ENCODE results near the gene NCKAP5.
A peak's percentile ranks its signal among the peaks of the same experiment; 100 is the strongest.

NCKAP5 gene

DNA sequence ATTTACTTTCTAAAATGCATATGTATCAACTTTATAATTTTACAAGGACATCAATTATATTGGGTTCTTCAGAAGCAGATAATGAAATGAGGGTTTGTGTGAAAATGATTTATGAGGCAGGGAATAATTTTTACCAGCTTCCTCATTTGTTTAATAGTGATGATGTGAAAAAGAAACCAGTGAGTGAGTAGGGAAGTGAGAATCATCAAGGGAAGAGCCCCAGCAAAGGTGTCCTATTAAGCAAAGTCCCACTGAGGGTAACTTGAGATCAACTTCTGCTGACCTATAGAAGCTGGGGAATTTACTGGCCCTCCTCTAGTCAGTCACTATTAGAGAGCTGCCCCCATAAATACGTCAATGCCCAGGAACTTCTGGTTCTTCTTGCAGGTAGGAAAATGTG is 631.5 kb downstream of the NCKAP5 start:
- no CpG with 5 or more reads among the region's 1 CpG for WGBS (ENCODE audit: extremely low coverage, insufficient coverage, insufficient read length)
- Histone ChIP-seq H3K36me3 (ENCODE audit: control insufficient read depth in 1 of 2, insufficient read depth in 2 of 2, low read length in 2 of 2) (no peaks in the 10 kb centered on the region), H2AFZ (ENCODE audit: insufficient read depth, low read length, poor library complexity) (no peak overlapping the region), H4K12ac (ENCODE audit: low read depth, low read length) (no peak overlapping the region), H3K79me1 (ENCODE audit: low read length) (no peaks in the 10 kb centered on the region), H3K4me3 (ENCODE audit: low read depth, low read length) (no peak overlapping the region), H3K4me2 (ENCODE audit: low read length) (no peak overlapping the region), H3K23ac (ENCODE audit: low read length) (no peak overlapping the region), H2AK5ac (ENCODE audit: low read length) (no peak overlapping the region), H4K91ac (ENCODE audit: low read depth, low read length) (no peak overlapping the region), H3K9ac (ENCODE audit: low read length) (no peak overlapping the region), H3K9me3 (ENCODE audit: insufficient read depth, low read depth, low read length) (peaks cover 3% of the 10 kb centered on the region), H2BK120ac (ENCODE audit: insufficient read depth, low read length, poor library complexity) (no peak overlapping the region), H4K8ac (ENCODE audit: low read depth, low read length) (no peak overlapping the region), H3K79me2 (ENCODE audit: control insufficient read depth, insufficient read depth, low read length, poor library complexity) (no peaks in the 10 kb centered on the region), H3K27ac (ENCODE audit: low read depth, low read length) (no peak overlapping the region), H2BK5ac (ENCODE audit: low read depth, low read length, poor library complexity) (no peak overlapping the region), H3K4ac (ENCODE audit: low read depth, low read length) (no peak overlapping the region), H3K27me3 (ENCODE audit: insufficient read depth, low read length) (no peaks in the 10 kb centered on the region), H3K14ac (ENCODE audit: low read length) (no peak overlapping the region), H2BK12ac (ENCODE audit: low read length) (no peak overlapping the region), H3K4me1 (ENCODE audit: control insufficient read depth in 1 of 2, insufficient read depth in 2 of 2, low read length in 2 of 2) (no peaks in the 10 kb centered on the region), H3K18ac (ENCODE audit: low read length) (no peak overlapping the region)
- DNase-seq: no peak

DNA sequence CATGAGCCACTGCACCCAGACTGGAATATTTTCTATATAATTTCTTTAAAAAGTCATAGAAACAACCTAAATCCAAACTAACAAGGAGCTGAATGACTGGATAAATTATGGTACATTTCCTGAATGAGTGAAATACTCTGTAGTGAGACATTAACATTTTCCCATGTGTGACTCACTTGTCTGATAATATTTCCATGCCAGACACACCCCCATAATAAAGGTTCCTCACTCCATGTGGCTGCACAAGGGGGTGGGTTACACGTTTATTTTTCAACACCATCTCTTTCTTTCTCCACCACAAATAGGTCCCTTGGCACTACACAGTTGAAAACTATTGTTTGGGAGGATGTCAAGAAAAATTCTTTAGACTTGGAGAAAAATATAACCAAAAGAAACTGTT is 632.0 kb downstream of the NCKAP5 start:
- Histone ChIP-seq H3K4ac (ENCODE audit: low read depth, low read length) (no peak overlapping the region), H3K23ac (ENCODE audit: low read length) (no peak overlapping the region), H2BK5ac (ENCODE audit: low read depth, low read length, poor library complexity) (no peak overlapping the region), H3K4me1 (ENCODE audit: control insufficient read depth in 1 of 2, insufficient read depth in 2 of 2, low read length in 2 of 2) (no peaks in the 10 kb centered on the region), H3K9me3 (ENCODE audit: insufficient read depth, low read depth, low read length) (peaks cover 3% of the 10 kb centered on the region), H2AFZ (ENCODE audit: insufficient read depth, low read length, poor library complexity) (no peak overlapping the region), H2AK5ac (ENCODE audit: low read length) (no peak overlapping the region), H3K18ac (ENCODE audit: low read length) (no peak overlapping the region), H3K4me2 (ENCODE audit: low read length) (no peak overlapping the region), H3K79me1 (ENCODE audit: low read length) (no peaks in the 10 kb centered on the region), H3K4me3 (ENCODE audit: low read depth, low read length) (no peak overlapping the region), H3K9ac (ENCODE audit: low read length) (no peak overlapping the region), H2BK120ac (ENCODE audit: insufficient read depth, low read length, poor library complexity) (no peak overlapping the region), H4K12ac (ENCODE audit: low read depth, low read length) (no peak overlapping the region), H3K79me2 (ENCODE audit: control insufficient read depth, insufficient read depth, low read length, poor library complexity) (no peaks in the 10 kb centered on the region), H2BK12ac (ENCODE audit: low read length) (no peak overlapping the region), H4K8ac (ENCODE audit: low read depth, low read length) (no peak overlapping the region), H4K91ac (ENCODE audit: low read depth, low read length) (no peak overlapping the region), H3K36me3 (ENCODE audit: control insufficient read depth in 1 of 2, insufficient read depth in 2 of 2, low read length in 2 of 2) (no peaks in the 10 kb centered on the region), H3K14ac (ENCODE audit: low read length) (no peak overlapping the region), H3K27ac (ENCODE audit: low read depth, low read length) (no peak overlapping the region), H3K27me3 (ENCODE audit: insufficient read depth, low read length) (no peaks in the 10 kb centered on the region)
- WGBS (ENCODE audit: extremely low coverage, insufficient coverage, insufficient read length): no CpG with 5 or more reads among the region's 1 CpG
- no peak for DNase-seq

DNA sequence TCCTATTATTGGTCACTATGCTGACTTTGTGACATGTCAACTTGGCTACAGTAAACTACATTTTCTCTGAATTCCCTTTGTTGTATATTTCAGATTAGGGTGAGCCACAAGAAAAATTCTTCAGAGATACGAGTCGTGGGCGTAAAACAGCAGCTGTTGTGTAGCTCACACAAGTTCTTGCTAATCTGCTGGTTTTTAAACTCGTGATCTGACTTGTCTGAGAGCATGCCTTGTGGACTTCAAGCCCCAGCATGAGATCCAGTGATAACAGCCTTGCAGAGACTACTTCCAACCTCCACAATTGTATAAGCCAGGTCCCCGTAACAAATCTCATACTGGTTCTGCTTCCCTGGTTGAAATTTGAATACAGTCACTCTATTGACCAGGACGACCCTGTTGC is 638.5 kb downstream of the NCKAP5 start:
- no peak overlapping the region for H3K27ac ChIP-seq (ENCODE audit: low read depth, low read length)
- no peak overlapping the region for H3K18ac ChIP-seq (ENCODE audit: low read length)
- no CpG with 5 or more reads among the region's 6 CpGs for WGBS (ENCODE audit: extremely low coverage, insufficient coverage, insufficient read length)
- no peak overlapping the region for H2AFZ ChIP-seq (ENCODE audit: insufficient read depth, low read length, poor library complexity)
- H4K91ac ChIP-seq (ENCODE audit: low read depth, low read length): no peak overlapping the region
- no peak overlapping the region for H3K4ac ChIP-seq (ENCODE audit: low read depth, low read length)
- H4K8ac ChIP-seq (ENCODE audit: low read depth, low read length): no peak overlapping the region
- no peaks in the 10 kb centered on the region for H3K79me2 ChIP-seq (ENCODE audit: control insufficient read depth, insufficient read depth, low read length, poor library complexity)
- no peak overlapping the region for H3K9ac ChIP-seq (ENCODE audit: low read length)
- H3K4me2 ChIP-seq (ENCODE audit: low read length): no peak overlapping the region
- H3K4me3 ChIP-seq (ENCODE audit: low read depth, low read length): no peak overlapping the region
- peak in 1 of 2 donors; percentile 12 for DNase-seq
- H3K9me3 ChIP-seq (ENCODE audit: insufficient read depth, low read depth, low read length): no peaks in the 10 kb centered on the region
- H4K12ac ChIP-seq (ENCODE audit: low read depth, low read length): no peak overlapping the region
- H3K36me3 ChIP-seq (ENCODE audit: control insufficient read depth in 1 of 2, insufficient read depth in 2 of 2, low read length in 2 of 2): no peaks in the 10 kb centered on the region
- H2BK5ac ChIP-seq (ENCODE audit: low read depth, low read length, poor library complexity): no peak overlapping the region
- no peaks in the 10 kb centered on the region for H3K27me3 ChIP-seq (ENCODE audit: insufficient read depth, low read length)
- H3K4me1 ChIP-seq (ENCODE audit: control insufficient read depth in 1 of 2, insufficient read depth in 2 of 2, low read length in 2 of 2): no peaks in the 10 kb centered on the region
- H2BK12ac ChIP-seq (ENCODE audit: low read length): no peak overlapping the region
- H3K23ac ChIP-seq (ENCODE audit: low read length): no peak overlapping the region
- no peak overlapping the region for H2BK120ac ChIP-seq (ENCODE audit: insufficient read depth, low read length, poor library complexity)
- H3K14ac ChIP-seq (ENCODE audit: low read length): no peak overlapping the region
- no peak overlapping the region for H2AK5ac ChIP-seq (ENCODE audit: low read length)
- H3K79me1 ChIP-seq (ENCODE audit: low read length): no peaks in the 10 kb centered on the region

DNA sequence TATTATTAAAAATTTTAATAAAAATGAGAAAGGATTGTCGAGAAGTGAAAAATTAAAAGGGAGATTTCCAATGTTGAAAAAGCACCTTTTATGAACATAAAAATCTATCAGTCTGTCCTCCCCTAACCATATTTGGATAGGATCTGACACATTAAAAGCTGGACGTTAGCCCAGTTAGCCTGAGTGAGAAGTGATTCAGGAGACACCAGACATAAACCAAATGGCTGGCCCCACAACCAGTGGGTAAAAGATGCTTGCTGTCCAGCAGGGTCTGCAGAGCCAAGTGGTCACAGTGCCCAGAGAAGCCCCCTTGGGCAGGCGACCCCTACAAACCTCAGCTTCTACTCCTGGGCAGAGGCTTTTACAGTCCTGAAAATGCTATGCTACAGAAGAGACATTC is 644.5 kb downstream of the NCKAP5 start:
- H2BK120ac ChIP-seq (ENCODE audit: insufficient read depth, low read length, poor library complexity): no peak overlapping the region
- no peak overlapping the region for H4K91ac ChIP-seq (ENCODE audit: low read depth, low read length)
- H3K36me3 ChIP-seq (ENCODE audit: control insufficient read depth in 1 of 2, insufficient read depth in 2 of 2, low read length in 2 of 2): no peaks in the 10 kb centered on the region
- no peaks in the 10 kb centered on the region for H3K79me1 ChIP-seq (ENCODE audit: low read length)
- H4K12ac ChIP-seq (ENCODE audit: low read depth, low read length): no peak overlapping the region
- H3K4me2 ChIP-seq (ENCODE audit: low read length): no peak overlapping the region
- no peak overlapping the region for H2AFZ ChIP-seq (ENCODE audit: insufficient read depth, low read length, poor library complexity)
- no peak overlapping the region for H3K4ac ChIP-seq (ENCODE audit: low read depth, low read length)
- no peak overlapping the region for H2BK5ac ChIP-seq (ENCODE audit: low read depth, low read length, poor library complexity)
- no peak overlapping the region for H3K23ac ChIP-seq (ENCODE audit: low read length)
- H3K79me2 ChIP-seq (ENCODE audit: control insufficient read depth, insufficient read depth, low read length, poor library complexity): no peaks in the 10 kb centered on the region
- H3K18ac ChIP-seq (ENCODE audit: low read length): no peak overlapping the region
- DNase-seq: no peak
- H3K27ac ChIP-seq (ENCODE audit: low read depth, low read length): no peak overlapping the region
- H3K4me1 ChIP-seq (ENCODE audit: control insufficient read depth in 1 of 2, insufficient read depth in 2 of 2, low read length in 2 of 2): no peaks in the 10 kb centered on the region
- no peak overlapping the region for H4K8ac ChIP-seq (ENCODE audit: low read depth, low read length)
- no peak overlapping the region for H2BK12ac ChIP-seq (ENCODE audit: low read length)
- no peak overlapping the region for H3K14ac ChIP-seq (ENCODE audit: low read length)
- H3K9me3 ChIP-seq (ENCODE audit: insufficient read depth, low read depth, low read length): no peaks in the 10 kb centered on the region
- no peak overlapping the region for H3K4me3 ChIP-seq (ENCODE audit: low read depth, low read length)
- no peaks in the 10 kb centered on the region for H3K27me3 ChIP-seq (ENCODE audit: insufficient read depth, low read length)
- no CpG with 5 or more reads among the region's 3 CpGs for WGBS (ENCODE audit: extremely low coverage, insufficient coverage, insufficient read length)
- H2AK5ac ChIP-seq (ENCODE audit: low read length): no peak overlapping the region
- no peak overlapping the region for H3K9ac ChIP-seq (ENCODE audit: low read length)
